ENCODE results near the gene RBM20.
"Not testable (repeated sequence)": the region's sequence is repeated elsewhere in the genome, so short reads cannot be mapped to it uniquely, and the experiment has no call there.

Gene RBM20

DNA sequence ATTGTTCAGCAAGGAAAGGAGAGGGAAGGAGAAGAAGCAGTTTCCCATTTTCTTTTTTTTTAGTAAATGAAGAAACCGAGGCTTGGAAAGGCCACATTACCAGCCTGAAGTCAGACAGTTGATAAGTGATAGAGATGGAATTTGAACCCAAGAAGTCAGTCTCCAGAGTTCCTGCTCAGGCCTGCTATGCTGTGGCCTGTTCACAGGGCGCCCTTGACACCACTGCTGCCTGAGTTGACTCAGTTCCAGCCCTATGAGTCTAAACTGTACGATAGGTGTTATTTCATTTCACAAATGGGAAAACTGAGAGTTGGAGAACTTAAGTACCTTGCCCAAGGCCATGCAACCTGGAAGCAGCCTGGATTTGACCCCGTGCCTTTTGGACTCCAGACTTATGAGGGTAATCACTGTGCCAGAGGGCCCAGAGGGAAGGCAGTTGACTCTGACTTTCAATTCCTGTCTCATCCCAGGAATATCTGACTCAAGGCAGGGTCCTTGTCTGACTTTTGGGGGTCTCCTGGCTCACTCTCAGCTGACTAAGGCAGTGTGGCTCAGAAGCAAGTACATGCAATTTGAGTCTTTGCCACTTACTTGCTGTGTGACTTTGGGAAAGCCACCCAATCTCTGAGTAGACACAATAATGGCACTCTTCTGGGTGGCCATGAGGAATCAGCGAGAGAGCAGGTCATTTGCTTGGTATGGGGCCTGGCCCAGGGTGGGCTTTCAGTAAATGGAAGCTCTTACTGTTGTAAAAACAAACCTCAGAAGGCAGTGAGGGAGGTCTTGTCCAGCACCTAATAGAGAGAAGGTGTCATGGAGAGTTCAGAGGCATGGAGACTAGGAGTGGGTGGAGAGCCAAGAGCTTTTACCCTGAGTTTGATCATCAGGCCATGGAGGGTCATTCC lies 17.9 kb upstream of the RBM20 start:
- no peak for DNase-seq

GRCh38 chr10:110628161-110628560 lies 16.0 kb upstream of the RBM20 start:
- DNase-seq = no peak

- peak; percentile 27 for DNase-seq
Observed at GRCh38 chr10:110629680-110630191, 14.4 kb upstream of the RBM20 start.

DNA sequence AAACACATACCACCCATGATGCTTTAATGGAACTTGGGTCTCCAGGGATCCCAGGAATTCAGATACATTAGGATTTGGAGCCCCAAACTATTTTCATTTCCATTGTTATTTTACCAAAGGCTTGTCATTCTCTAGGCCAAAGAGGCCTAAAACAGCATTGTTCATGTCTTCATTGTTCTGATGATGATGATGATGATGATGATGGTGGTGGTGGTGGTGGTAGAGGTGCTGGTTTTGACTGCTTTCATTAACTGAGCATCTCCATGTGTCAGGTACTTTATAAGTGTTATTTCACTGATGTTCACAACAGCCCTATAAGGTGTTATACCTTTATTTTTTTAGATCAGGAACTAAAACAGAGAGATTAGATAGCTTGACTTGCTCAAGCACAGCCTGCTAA lies 12.2 kb upstream of the RBM20 start:
- DNase-seq = no peak

- DNase-seq = no peak
Observed at GRCh38 chr10:110632591-110633215, 11.4 kb upstream of the RBM20 start.

GRCh38 chr10:110634527-110635209 lies 9.5 kb upstream of the RBM20 start:
- no peak for DNase-seq

GRCh38 chr10:110636572-110636931 lies 7.6 kb upstream of the RBM20 start:
- DNase-seq = no peak

- DNase-seq = no peak
Observed at GRCh38 chr10:110636932-110637557, 7.1 kb upstream of the RBM20 start.

DNA sequence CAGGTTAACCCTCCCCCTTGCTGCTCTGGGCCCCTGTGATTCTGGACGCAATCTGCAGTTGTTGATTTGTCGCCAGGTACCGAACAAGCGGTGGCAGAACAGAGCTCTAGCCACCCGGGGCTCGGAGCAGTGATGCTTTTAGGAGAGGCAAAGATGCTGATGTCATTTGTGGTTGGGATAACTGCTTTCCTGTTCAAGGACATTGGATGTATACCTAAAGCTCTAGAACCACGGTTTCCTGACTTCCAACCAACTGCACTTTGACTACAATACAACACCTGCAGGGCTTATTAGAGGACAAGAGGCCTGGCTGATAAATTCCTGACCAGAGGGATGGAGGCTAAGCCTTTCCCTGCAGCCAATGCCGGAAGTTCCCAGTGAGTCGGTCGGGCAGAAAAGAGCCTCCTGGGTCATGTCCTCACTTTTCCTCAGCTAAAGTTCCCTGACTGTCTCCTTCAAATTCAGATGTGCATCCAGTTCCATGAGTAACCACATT lies 6.5 kb upstream of the RBM20 start:
- no peak for DNase-seq

DNA sequence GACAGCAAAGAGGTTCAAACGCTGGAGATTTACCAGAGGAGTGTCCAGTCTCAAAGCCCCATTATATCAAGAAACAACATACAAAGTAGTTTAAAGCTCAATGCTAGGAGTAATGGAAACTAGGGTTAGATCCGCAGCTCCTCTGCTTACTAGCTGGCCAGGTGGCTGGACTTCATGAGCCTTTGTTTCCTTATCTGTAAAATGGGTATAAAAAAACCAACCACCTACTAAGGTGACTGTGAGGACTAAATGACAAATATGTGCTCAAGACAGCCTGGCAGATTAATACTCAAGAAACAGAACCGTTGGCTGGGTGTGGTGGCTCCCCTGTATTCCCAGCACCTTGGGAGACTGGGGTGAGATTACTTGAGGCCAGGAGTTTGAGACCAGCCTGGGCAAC lies 5.8 kb upstream of the RBM20 start:
- DNase-seq = no peak

- DNase-seq = not testable (repeated sequence)
Observed at GRCh38 chr10:110639046-110639445, 5.1 kb upstream of the RBM20 start.

- DNase-seq = not testable (repeated sequence)
Observed at GRCh38 chr10:110639858-110640257, 4.3 kb upstream of the RBM20 start.

GRCh38 chr10:110641256-110641655 lies 2.9 kb upstream of the RBM20 start:
- no peak for DNase-seq

DNA sequence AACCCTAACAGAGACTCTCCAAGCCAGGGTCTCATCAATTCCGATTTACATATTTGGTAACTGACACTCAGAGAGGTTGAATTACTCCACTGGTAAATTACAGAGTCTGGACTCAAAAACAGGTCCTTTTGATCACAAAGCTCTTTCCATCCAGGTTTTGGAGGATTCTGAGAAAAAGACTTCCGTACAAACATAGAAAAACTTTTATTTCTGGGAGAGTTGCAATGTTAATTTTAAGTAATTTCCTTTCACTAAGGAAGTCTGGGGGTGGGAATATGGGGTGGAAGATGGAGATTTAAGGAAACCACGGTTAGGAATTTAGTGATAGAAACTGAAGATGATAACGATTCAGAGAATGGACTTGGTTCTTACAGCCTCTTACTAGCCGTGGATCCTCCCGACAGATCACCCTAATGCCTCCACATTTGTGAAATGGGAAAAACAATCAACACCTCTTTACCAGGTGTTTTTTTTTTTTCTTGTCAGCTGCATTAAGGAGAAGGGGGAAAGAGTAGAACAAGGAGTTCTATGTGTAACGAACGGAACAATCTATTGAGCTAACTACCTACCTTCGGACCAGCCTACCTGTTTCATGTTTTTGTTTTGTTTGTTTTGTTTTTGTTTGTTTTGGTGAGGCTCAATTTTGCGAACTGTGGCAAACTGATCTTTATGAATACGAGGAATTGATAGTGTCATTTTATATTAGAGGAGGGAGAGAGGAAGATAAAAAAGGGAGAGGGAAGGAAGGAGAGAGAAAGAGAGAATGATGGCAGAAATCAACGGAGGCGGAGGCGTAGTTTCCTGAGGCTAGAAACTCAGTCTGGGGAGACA lies 1.7 kb upstream of the RBM20 start:
- no peak for DNase-seq

- no peak for DNase-seq
Observed at GRCh38 chr10:110643035-110643652, 992 bp upstream of the RBM20 start.

DNA sequence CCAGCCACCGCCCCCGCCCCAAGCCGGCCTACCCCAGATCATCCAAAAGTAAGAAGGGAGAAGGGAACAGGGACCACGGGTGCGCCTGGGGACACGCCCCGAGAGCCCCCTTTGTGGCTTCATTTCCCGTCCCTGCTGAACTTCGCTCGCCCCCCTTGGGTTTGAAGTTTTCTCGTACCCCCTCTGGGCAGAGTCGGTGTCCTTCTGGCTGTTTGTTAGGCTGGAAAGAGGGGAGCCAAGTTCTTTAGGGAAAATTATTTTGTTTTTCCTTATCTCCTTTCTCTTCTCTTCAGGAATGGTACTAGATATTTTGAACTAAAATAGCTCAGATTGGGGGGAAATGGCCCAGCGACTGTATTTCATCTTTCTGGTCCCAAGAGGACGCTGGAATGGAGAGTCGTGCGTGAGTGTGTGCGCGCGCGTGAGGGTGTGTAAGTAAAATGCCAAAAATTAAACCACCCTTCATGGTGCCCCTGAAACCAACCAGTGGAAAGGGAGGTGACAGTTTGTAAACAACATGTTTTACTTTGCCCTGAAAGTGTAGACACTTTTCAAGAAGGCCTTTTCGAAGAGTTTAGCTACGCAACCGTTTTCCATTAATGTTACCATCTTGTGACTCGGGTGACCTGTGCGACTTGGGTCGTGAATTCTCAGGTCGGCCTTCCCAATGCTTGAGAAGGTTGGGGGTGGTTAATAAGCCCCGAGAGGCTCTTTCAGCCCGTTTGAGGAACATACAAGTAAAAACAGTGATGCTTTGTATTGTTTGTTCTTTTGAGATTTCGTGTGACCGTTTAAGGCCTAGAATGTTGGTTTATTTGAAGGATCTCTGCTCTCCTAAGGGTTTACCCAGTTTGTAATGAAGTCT lies 694 bp downstream of the RBM20 start:
- DNase-seq = no peak

- DNase-seq = no peak
Observed at GRCh38 chr10:110646417-110647135, 2.4 kb downstream of the RBM20 start.

DNA sequence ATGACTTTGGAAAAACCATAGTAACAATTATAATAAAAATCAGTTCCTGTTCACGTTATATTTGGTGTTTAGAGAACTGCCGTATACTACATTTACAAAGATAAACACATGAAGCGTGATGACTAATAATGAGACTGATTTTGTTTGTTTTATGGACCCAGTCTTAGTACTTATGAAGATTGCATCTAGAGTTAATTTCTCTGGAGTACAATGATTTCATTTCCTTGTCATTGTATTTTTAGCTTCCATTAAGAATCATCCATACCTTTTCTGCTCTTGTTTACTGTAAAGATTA lies 2.9 kb downstream of the RBM20 start:
- no peak for DNase-seq

- DNase-seq = no peak
Observed at GRCh38 chr10:110648692-110649346, 4.7 kb downstream of the RBM20 start.

All from amniotic stem cell (primary cell).